ENCODE measurements around the gene HDAC9.

HDAC9 gene

GRCh38 chr7:18894155-18894554 lies 398.6 kb downstream of the HDAC9 start:
- Histone ChIP-seq H3K27ac (no peak overlapping the region), H3K27me3 (no peaks in the 10 kb centered on the region), H3K4me3 (ENCODE audit: low read depth in 1 of 2, low read length in 1 of 2) (no peak overlapping the region), H3K4me1 (ENCODE audit: control insufficient read depth in 1 of 2, insufficient read depth in 1 of 2, low read depth in 1 of 2, low read length in 1 of 2) (no peaks in the 10 kb centered on the region), H3K36me3 (no peaks in the 10 kb centered on the region), H3K9me3 (no peaks in the 10 kb centered on the region)
- no peak for TF ChIP-seq CTCF (IDR thresholded peaks at IDR 0.05)

GRCh38 chr7:18895456-18895855 lies 399.9 kb downstream of the HDAC9 start:
- no peak for TF ChIP-seq CTCF (IDR thresholded peaks at IDR 0.05)
- H3K27me3 ChIP-seq = no peaks in the 10 kb centered on the region
- H3K36me3 ChIP-seq = no peaks in the 10 kb centered on the region
- H3K9me3 ChIP-seq = no peaks in the 10 kb centered on the region
- no peaks in the 10 kb centered on the region for H3K4me1 ChIP-seq (ENCODE audit: control insufficient read depth in 1 of 2, insufficient read depth in 1 of 2, low read depth in 1 of 2, low read length in 1 of 2)
- H3K4me3 ChIP-seq (ENCODE audit: low read depth in 1 of 2, low read length in 1 of 2) = no peak overlapping the region
- H3K27ac ChIP-seq = no peak overlapping the region

- no peak for TF ChIP-seq CTCF (IDR thresholded peaks at IDR 0.05)
- Histone ChIP-seq H3K36me3 (no peaks in the 10 kb centered on the region), H3K27ac (no peak overlapping the region), H3K4me3 (ENCODE audit: low read depth in 1 of 2, low read length in 1 of 2) (no peak overlapping the region), H3K9me3 (no peaks in the 10 kb centered on the region), H3K4me1 (ENCODE audit: control insufficient read depth in 1 of 2, insufficient read depth in 1 of 2, low read depth in 1 of 2, low read length in 1 of 2) (no peaks in the 10 kb centered on the region), H3K27me3 (no peaks in the 10 kb centered on the region)
These were observed 400.9 kb downstream of the HDAC9 start for GRCh38 chr7:18896343-18896975.

GRCh38 chr7:18900236-18900635 lies 404.7 kb downstream of the HDAC9 start:
- Histone ChIP-seq H3K4me3 (ENCODE audit: low read depth in 1 of 2, low read length in 1 of 2) (no peak overlapping the region), H3K27me3 (no peaks in the 10 kb centered on the region), H3K27ac (no peak overlapping the region), H3K4me1 (ENCODE audit: control insufficient read depth in 1 of 2, insufficient read depth in 1 of 2, low read depth in 1 of 2, low read length in 1 of 2) (no peaks in the 10 kb centered on the region), H3K36me3 (no peaks in the 10 kb centered on the region), H3K9me3 (no peaks in the 10 kb centered on the region)
- TF ChIP-seq CTCF (IDR thresholded peaks at IDR 0.05) = no peak

- H3K27me3 ChIP-seq = no peaks in the 10 kb centered on the region
- no peak overlapping the region for H3K27ac ChIP-seq
- no peak overlapping the region for H3K4me3 ChIP-seq (ENCODE audit: low read depth in 1 of 2, low read length in 1 of 2)
- no peaks in the 10 kb centered on the region for H3K4me1 ChIP-seq (ENCODE audit: control insufficient read depth in 1 of 2, insufficient read depth in 1 of 2, low read depth in 1 of 2, low read length in 1 of 2)
- no peak for TF ChIP-seq CTCF (IDR thresholded peaks at IDR 0.05)
- H3K9me3 ChIP-seq = no peaks in the 10 kb centered on the region
- H3K36me3 ChIP-seq = no peaks in the 10 kb centered on the region
These were observed 405.3 kb downstream of the HDAC9 start for GRCh38 chr7:18900803-18901202.

GRCh38 chr7:18901351-18901750 lies 405.8 kb downstream of the HDAC9 start:
- H3K36me3 ChIP-seq = no peaks in the 10 kb centered on the region
- no peaks in the 10 kb centered on the region for H3K4me1 ChIP-seq (ENCODE audit: control insufficient read depth in 1 of 2, insufficient read depth in 1 of 2, low read depth in 1 of 2, low read length in 1 of 2)
- H3K4me3 ChIP-seq (ENCODE audit: low read depth in 1 of 2, low read length in 1 of 2) = no peak overlapping the region
- TF ChIP-seq CTCF (IDR thresholded peaks at IDR 0.05) = no peak
- no peaks in the 10 kb centered on the region for H3K9me3 ChIP-seq
- no peaks in the 10 kb centered on the region for H3K27me3 ChIP-seq
- no peak overlapping the region for H3K27ac ChIP-seq
